Measurements from ENCODE around the gene MVB12B. TPM values are rescaled to one million over a fixed set of nuclear protein-coding genes. Genes with fewer than 3 reads are reported as not detected.

The MVB12B gene
- total and polyA plus RNA-seq, 9 donors = 7.0 to 23.1 (median 17.8) TPM

- Histone ChIP-seq H3K9me3 (no peaks in the 10 kb centered on the region), H3K27ac (no peak overlapping the region), H3K36me3 (no peaks in the 10 kb centered on the region), H3K27me3 (no peaks in the 10 kb centered on the region), H3K4me1 (ENCODE audit: insufficient read depth) (no peaks in the 10 kb centered on the region), H3K4me3 (no peak overlapping the region)
- intact Hi-C loops (cut with DNase I) = loop anchor here in 1 of 4 donors (10.0 kb wide), 1 partner anchor 76 kb away; no protein-coding TSS in a partner anchor
- TF ChIP-seq EP300 (IDR thresholded peaks at IDR 0.05) (no peak), CTCF (IDR thresholded peaks at IDR 0.05) (no peak), POLR2A (IDR thresholded peaks at IDR 0.05) (no peak)
- DNase-seq = no peak
- 77 to 84% (median 81%) methylated on average over 6 of the region's 6 CpGs for WGBS, 3 donors
These were observed 7.8 kb upstream of the MVB12B start for GRCh38 chr9:126318858-126319257.

GRCh38 chr9:126319671-126320070 is 7.0 kb upstream of the MVB12B start:
- no peaks in the 10 kb centered on the region for H3K9me3 ChIP-seq
- H3K36me3 ChIP-seq = no peaks in the 10 kb centered on the region
- H3K27me3 ChIP-seq = no peaks in the 10 kb centered on the region
- H3K4me1 ChIP-seq (ENCODE audit: insufficient read depth) = no peaks in the 10 kb centered on the region
- H3K4me3 ChIP-seq = no peak overlapping the region
- no peak overlapping the region for H3K27ac ChIP-seq
- intact Hi-C loops (cut with DNase I) = loop anchor here in 1 of 4 donors (10.0 kb wide), 1 partner anchor 75 kb away; no protein-coding TSS in a partner anchor
- TF ChIP-seq EP300 (IDR thresholded peaks at IDR 0.05) (no peak), POLR2A (IDR thresholded peaks at IDR 0.05) (no peak), CTCF (IDR thresholded peaks at IDR 0.05) (no peak)
- no peak for DNase-seq
- 86 to 87% (median 86%) methylated on average over 5 of the region's 5 CpGs for WGBS, 3 donors

- DNase-seq = no peak
- TF ChIP-seq POLR2A (IDR thresholded peaks at IDR 0.05) = no peak
- no peak for TF ChIP-seq EP300 (IDR thresholded peaks at IDR 0.05)
- TF ChIP-seq CTCF (IDR thresholded peaks at IDR 0.05) = no peak
- H3K27me3 ChIP-seq = no peaks in the 10 kb centered on the region
- H3K4me3 ChIP-seq = no peak overlapping the region
- no peaks in the 10 kb centered on the region for H3K9me3 ChIP-seq
- intact Hi-C loops (cut with DNase I) = no loop called here
- H3K27ac ChIP-seq = no peak overlapping the region
- H3K36me3 ChIP-seq = no peaks in the 10 kb centered on the region
- H3K4me1 ChIP-seq (ENCODE audit: insufficient read depth) = no peaks in the 10 kb centered on the region
- WGBS, 3 donors = 76 to 81% (median 79%) methylated on average over 4 of the region's 4 CpGs
These were observed 6.3 kb upstream of the MVB12B start for GRCh38 chr9:126320158-126320922.

GRCh38 chr9:126321742-126322141 is 4.9 kb upstream of the MVB12B start:
- intact Hi-C loops (cut with DNase I) = no loop called here
- Histone ChIP-seq H3K9me3 (no peaks in the 10 kb centered on the region), H3K36me3 (no peaks in the 10 kb centered on the region), H3K4me3 (no peak overlapping the region), H3K4me1 (ENCODE audit: insufficient read depth) (no peaks in the 10 kb centered on the region), H3K27me3 (no peaks in the 10 kb centered on the region), H3K27ac (no peak overlapping the region)
- no peak for TF ChIP-seq EP300 (IDR thresholded peaks at IDR 0.05)
- TF ChIP-seq POLR2A (IDR thresholded peaks at IDR 0.05) = no peak
- TF ChIP-seq CTCF (IDR thresholded peaks at IDR 0.05) = no peak
- 86 to 91% (median 89%) methylated on average over 1 of the region's 1 CpG for WGBS, 3 donors
- DNase-seq = no peak
